Karpas-422 (cell line): Measurements from ENCODE around the gene RNF125. TPM values are rescaled to one million over a fixed set of nuclear protein-coding genes. Genes with fewer than 3 reads are reported as not detected.

Source experiments
- DNase-seq: peaks from one replicate; pipeline ENCODE4 v3.0.0-alpha.2; 2015
- H2AFZ ChIP-seq: fragments of 200-600 bp; sonication (generic); 2 replicates; pipeline ENCODE4 v1.6.1; 2014; ENCODE audit warnings: antibody characterized with exemption, low read length, mixed read lengths
- H3K27ac ChIP-seq: fragments of 200-600 bp; sonication (generic); 2 replicates; pipeline ENCODE4 v1.5.1; 2014; ENCODE audit warnings: mild to moderate bottlenecking, low read length, moderate library complexity
- H3K27me3 ChIP-seq: fragments of 200-600 bp; sonication (generic); 2 replicates; pipeline ENCODE4 v1.6.1; 2014; ENCODE audit warnings: low read length, mixed read lengths
- H3K36me3 ChIP-seq: fragments of 200-600 bp; sonication (generic); 2 replicates; pipeline ENCODE4 v1.6.1; 2014; ENCODE audit warnings: low read length, mixed read lengths; ENCODE audit not compliant: insufficient read depth
- H3K4me1 ChIP-seq: fragments of 200-600 bp; sonication (generic); 2 replicates; pipeline ENCODE4 v1.6.1; 2014; ENCODE audit warnings: mild to moderate bottlenecking, low read length, mixed read lengths
- H3K4me2 ChIP-seq: fragments of 200-600 bp; sonication (generic); 2 replicates; pipeline ENCODE4 v1.6.1; 2014; ENCODE audit warnings: low read length, low read depth, mild to moderate bottlenecking; ENCODE audit not compliant: poor library complexity, severe bottlenecking
- H3K4me3 ChIP-seq: fragments of 200-600 bp; sonication (generic); 2 replicates; pipeline ENCODE4 v1.5.1; 2014; ENCODE audit warnings: mild to moderate bottlenecking, antibody characterized with exemption, low read length, mixed read lengths
- H3K79me2 ChIP-seq: fragments of 200-600 bp; sonication (generic); 2 replicates; pipeline ENCODE4 v1.6.1; 2014; ENCODE audit warnings: mild to moderate bottlenecking, low read length, mixed read lengths
- H3K9ac ChIP-seq: fragments of 200-600 bp; sonication (generic); 2 replicates; pipeline ENCODE4 v1.6.0; 2014; ENCODE audit warnings: low read length
- H3K9me2 ChIP-seq: fragments of 200-600 bp; sonication (generic), shearing (Covaris generic); replicated peaks from 2 replicates; pipeline ENCODE4 v1.6.0; 2014; ENCODE audit warnings: mild to moderate bottlenecking, low read length, moderate library complexity; ENCODE audit not compliant: insufficient read depth
- H3K9me3 ChIP-seq: fragments of 300-700, 200-600 bp; sonication (generic); 2 replicates; pipeline ENCODE4 v1.6.1; 2014; ENCODE audit warnings: low read length, mixed read lengths
- H4K20me1 ChIP-seq: fragments of 200-600 bp; sonication (generic); 2 replicates; pipeline ENCODE4 v1.6.1; 2014; ENCODE audit warnings: mild to moderate bottlenecking, antibody characterized with exemption, low read length, low read depth; ENCODE audit not compliant: insufficient read depth
- total RNA-seq: library from RNA; depleted of rRNA; stranded (reverse); fragments of >200 nt; shearing (Covaris generic); gene quantifications from 2 replicates; pipeline ENCODE4 v1.2.3, GENCODE V29; 2014; ENCODE audit warnings: low replicate concordance

RNF125 gene
- total RNA-seq, 1 experiment from 2014 or later = not detected

DNA sequence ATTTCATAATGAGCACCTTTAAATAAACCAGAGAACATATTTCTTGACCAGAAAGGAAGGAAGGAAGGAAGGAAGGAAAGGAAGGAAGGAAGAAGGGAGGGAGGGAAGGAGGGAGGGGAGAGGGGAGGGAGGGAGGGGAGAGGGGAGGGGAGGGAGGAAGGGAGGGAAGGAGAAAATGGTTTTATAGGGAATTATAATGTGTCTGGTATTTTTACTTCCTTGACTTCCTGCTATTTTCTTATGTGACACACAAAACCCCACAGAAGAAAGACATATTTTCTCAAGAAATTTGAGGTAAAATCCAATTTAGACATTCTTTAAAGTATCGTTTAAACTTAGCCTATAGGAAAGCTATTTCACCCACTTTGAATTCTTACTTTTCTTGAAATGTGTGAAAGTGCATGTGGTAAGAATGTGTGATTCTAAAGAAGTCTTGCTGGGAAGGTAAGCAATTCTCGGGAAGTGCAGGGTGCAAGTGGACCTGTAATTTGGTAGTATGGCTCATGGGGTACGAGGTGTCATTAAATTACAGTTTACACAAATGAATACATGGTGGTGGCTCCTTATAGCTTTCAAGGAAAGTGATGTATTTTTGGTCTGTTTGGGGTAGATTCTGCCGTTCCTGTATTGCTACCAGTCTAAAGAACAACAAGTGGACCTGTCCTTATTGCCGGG lies 18.0 kb downstream of the RNF125 start:
- Histone ChIP-seq H2AFZ (no peak overlapping the region), H3K9me3 (no peaks in the 10 kb centered on the region), H3K4me3 (no peak overlapping the region), H3K27me3 (no peaks in the 10 kb centered on the region), H3K9me2 (no peaks in the 10 kb centered on the region), H3K4me1 (no peaks in the 10 kb centered on the region), H3K36me3 (no peaks in the 10 kb centered on the region), H3K27ac (no peak overlapping the region), H3K79me2 (no peaks in the 10 kb centered on the region), H3K9ac (no peak overlapping the region), H3K4me2 (no peak overlapping the region), H4K20me1 (no peaks in the 10 kb centered on the region)
- no peak for DNase-seq

DNA sequence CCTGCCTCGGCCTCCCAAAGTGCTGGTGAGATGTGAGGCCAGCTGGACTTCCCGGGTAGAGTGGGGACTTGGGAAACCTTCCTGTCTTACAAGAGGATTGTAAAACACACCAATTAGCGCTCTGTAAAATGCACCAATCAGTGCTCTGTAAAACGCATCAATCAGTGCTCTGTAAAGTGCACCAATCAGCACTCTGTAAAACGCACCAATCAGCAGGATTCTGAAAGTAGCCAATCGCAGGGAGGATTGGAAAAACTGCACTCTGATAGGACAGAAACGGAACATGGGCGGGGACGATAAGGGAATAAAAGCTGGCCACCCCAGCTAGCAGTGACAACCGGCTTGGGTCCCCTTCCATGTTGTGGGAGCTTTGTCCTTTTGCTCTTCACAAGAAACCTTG lies 19.0 kb downstream of the RNF125 start:
- no peaks in the 10 kb centered on the region for H3K9me3 ChIP-seq
- no peak overlapping the region for H3K27ac ChIP-seq
- no peak overlapping the region for H3K4me3 ChIP-seq
- no peak for DNase-seq
- no peaks in the 10 kb centered on the region for H3K27me3 ChIP-seq
- no peaks in the 10 kb centered on the region for H3K79me2 ChIP-seq
- no peaks in the 10 kb centered on the region for H4K20me1 ChIP-seq
- peaks cover 4% of the 10 kb centered on the region; the same call in 1 of the 2 replicates for H3K4me1 ChIP-seq
- no peaks in the 10 kb centered on the region for H3K36me3 ChIP-seq
- no peak overlapping the region for H3K4me2 ChIP-seq
- H3K9ac ChIP-seq = no peak overlapping the region
- no peaks in the 10 kb centered on the region for H3K9me2 ChIP-seq
- no peak overlapping the region for H2AFZ ChIP-seq

DNA sequence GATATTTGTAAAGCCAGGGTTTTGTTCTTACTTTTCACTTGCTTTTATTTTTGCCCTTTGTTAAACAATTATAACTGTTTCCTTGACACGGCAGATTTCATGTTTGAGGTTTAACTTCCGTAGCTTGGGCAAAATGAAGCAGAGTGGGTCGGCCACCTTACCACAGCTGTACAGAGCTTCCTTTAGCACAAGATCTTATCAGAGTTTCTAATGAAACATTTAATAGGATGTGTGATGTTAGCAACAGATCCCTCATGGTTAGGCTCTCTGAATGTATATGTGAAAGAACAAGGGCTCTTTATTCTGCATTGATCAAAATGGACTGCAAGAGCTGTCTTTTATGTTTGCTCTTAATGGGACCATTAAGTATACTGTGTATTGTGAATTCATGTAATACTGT lies 22.3 kb downstream of the RNF125 start:
- Histone ChIP-seq H3K9me2 (no peaks in the 10 kb centered on the region), H2AFZ (no peak overlapping the region), H3K27ac (no peak overlapping the region), H3K4me1 (peaks cover 4% of the 10 kb centered on the region; the same call in 1 of the 2 replicates), H3K79me2 (no peaks in the 10 kb centered on the region), H4K20me1 (no peaks in the 10 kb centered on the region), H3K4me3 (no peak overlapping the region), H3K9ac (no peak overlapping the region), H3K27me3 (no peaks in the 10 kb centered on the region), H3K36me3 (no peaks in the 10 kb centered on the region), H3K9me3 (no peaks in the 10 kb centered on the region), H3K4me2 (no peak overlapping the region)
- DNase-seq = no peak

DNA sequence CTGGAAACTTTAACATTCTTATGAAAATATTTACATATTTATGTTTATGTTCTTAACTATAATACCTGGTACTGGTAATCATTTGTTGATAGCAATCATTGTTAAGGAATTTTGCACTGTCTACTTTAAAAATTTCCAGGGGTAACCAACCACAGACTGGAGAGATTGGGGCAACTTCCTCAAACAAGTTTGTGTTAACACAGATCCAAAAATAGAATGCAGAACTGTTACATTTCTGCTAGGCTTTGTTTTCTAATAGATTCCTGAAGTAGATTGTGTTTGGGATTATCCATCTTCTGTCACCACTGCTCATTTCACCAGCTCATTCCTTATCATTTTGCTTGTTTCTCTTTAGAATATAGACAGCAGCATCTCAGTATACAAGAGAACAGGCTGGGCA lies 23.7 kb downstream of the RNF125 start:
- DNase-seq = no peak
- Histone ChIP-seq H3K4me1 (peaks cover 4% of the 10 kb centered on the region; the same call in 1 of the 2 replicates), H4K20me1 (no peaks in the 10 kb centered on the region), H3K9me2 (no peaks in the 10 kb centered on the region), H3K27me3 (no peaks in the 10 kb centered on the region), H2AFZ (no peak overlapping the region), H3K4me2 (no peak overlapping the region), H3K36me3 (no peaks in the 10 kb centered on the region), H3K79me2 (no peaks in the 10 kb centered on the region), H3K27ac (no peak overlapping the region), H3K9ac (no peak overlapping the region), H3K9me3 (no peaks in the 10 kb centered on the region), H3K4me3 (no peak overlapping the region)

DNA sequence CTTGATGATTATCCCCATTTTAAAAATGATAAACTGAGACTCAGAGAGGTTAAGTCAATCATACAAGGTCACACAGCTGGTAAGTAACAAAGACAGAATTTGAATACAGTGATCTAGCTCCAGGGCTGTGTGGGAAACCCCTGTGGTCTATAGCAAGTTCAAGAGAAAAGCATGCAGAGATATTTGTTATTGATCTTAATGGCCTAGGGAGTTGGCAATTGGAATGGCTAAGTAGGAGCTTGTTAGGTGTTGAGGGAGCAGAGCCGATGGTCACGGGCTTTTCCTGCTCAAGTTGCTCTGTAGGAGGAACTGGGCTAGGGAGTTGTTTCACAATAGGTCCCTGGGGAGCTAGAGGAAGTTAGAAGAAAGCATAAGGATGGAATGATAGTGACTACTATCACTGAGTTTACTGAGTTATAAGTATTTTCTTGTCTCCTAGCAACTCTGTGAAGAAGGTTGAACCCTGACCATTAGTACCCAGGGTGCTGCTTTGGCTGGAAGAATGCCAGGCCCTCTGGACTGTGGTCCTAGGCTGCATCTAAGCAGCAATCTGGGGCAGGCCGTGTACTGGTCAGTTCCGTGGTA lies 30.0 kb downstream of the RNF125 start:
- no peak overlapping the region for H3K4me3 ChIP-seq
- H2AFZ ChIP-seq = no peak overlapping the region
- no peak overlapping the region for H3K9ac ChIP-seq
- no peak overlapping the region for H3K4me2 ChIP-seq
- H3K27me3 ChIP-seq = no peaks in the 10 kb centered on the region
- no peaks in the 10 kb centered on the region for H3K9me2 ChIP-seq
- H4K20me1 ChIP-seq = no peaks in the 10 kb centered on the region
- no peaks in the 10 kb centered on the region for H3K79me2 ChIP-seq
- no peak overlapping the region for H3K27ac ChIP-seq
- H3K36me3 ChIP-seq = no peaks in the 10 kb centered on the region
- no peaks in the 10 kb centered on the region for H3K4me1 ChIP-seq
- H3K9me3 ChIP-seq = no peaks in the 10 kb centered on the region
- no peak for DNase-seq

DNA sequence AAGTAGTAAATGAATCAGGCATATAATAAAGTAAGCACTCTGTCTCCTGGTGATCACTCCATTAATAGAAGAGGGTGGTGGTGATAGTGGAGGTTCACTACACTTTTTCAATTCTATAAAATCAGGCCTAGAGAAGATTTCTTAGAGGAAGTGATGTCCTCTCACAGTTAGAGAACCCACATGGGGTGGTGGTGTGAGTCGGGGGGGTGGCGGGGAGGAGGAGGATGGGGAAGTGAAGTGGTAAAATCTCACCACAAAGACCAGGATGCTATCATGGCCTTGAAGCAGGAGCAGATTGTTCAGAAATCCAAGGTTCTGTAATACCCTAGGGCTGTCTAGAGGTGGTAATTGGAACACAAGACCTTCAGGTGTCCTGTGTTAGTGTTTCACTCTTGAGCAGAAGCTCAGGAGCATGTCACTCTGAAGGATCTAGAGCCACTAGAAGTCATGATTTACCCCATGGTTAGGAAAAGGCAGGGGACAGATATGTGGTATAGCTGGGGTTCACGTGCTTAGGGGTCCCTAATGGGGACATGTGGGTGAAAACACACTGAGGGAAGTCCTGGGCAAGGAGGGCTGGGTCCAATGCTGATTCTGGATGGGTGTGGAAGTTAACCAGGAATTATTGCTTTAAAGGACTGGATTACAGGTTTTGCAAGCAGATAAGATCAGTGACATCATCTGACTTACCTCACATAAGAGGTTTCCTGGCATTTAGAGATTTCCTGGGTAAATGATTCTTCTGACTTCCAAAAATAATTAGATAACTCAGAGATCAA lies 31.0 kb downstream of the RNF125 start:
- Histone ChIP-seq H3K4me3 (no peak overlapping the region), H3K79me2 (no peaks in the 10 kb centered on the region), H3K27ac (no peak overlapping the region), H4K20me1 (no peaks in the 10 kb centered on the region), H3K9ac (no peak overlapping the region), H3K27me3 (no peaks in the 10 kb centered on the region), H3K36me3 (no peaks in the 10 kb centered on the region), H3K9me3 (no peaks in the 10 kb centered on the region), H2AFZ (no peak overlapping the region), H3K4me2 (no peak overlapping the region), H3K4me1 (no peaks in the 10 kb centered on the region), H3K9me2 (no peaks in the 10 kb centered on the region)
- no peak for DNase-seq

DNA sequence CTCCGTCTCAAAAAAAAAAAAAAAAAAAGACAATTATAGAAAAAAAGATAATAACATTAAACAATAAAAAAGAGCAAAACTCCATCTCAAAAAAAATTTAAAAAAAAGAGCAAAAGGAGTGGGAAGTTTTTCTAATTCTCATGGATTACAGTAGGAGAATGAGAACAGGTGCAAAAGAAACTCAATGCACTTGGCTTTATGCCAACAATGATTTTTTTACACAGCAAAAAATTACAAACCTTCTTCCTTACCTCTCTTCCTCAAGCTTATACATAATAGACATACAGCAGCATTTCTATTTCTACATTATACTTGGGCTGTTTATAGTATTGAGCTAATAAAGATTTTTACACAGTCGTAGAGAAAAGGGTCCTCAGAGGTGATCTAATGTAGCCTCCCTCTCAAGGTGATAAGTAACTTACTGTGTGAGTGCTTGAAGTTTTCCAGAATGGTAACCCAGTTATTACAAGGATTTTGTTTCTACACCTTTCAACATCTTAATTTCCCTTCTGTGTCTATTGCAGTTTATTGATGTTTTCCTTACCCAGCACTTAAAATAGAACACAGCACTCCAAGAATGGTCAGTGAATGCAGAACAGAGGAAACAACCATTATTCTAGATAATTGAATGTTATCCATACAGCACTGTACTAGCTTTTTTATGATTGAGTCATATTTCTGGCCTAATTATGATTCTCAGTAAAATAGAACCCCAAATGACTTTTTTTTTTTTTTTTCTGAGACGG lies 38.2 kb downstream of the RNF125 start:
- Histone ChIP-seq H4K20me1 (no peaks in the 10 kb centered on the region), H3K9me2 (no peaks in the 10 kb centered on the region), H2AFZ (no peak overlapping the region), H3K27me3 (no peaks in the 10 kb centered on the region), H3K27ac (no peak overlapping the region), H3K9me3 (no peaks in the 10 kb centered on the region), H3K4me1 (no peaks in the 10 kb centered on the region), H3K4me3 (no peak overlapping the region), H3K36me3 (no peaks in the 10 kb centered on the region), H3K79me2 (no peaks in the 10 kb centered on the region), H3K4me2 (no peak overlapping the region), H3K9ac (no peak overlapping the region)
- no peak for DNase-seq

DNA sequence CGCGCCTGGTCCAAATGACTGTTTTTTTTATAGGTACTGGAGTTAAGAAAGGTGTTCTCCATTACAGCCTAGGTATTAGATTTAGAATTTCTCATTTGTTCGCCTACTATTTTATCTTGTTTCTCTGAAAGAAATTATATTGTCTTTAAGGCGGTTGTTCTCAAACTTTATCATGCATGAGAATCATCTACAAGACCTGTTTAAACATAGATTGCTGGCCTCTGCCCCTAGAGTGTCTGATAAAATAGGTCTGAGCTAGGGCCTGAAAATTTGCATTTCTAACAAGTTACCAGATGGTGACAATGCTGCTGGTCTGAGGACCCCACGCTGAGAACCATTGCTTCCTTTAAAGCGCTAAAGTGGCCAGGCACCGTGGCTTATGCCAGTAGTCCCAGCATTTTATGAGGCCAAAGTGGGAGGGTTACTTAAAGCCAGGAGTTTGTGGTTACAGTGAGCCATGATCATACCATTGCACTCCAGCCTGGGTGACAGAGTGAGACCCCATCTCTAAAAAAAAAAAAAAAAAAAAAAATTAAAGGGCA lies 39.1 kb downstream of the RNF125 start:
- no peaks in the 10 kb centered on the region for H3K9me2 ChIP-seq
- no peak overlapping the region for H3K27ac ChIP-seq
- H4K20me1 ChIP-seq = no peaks in the 10 kb centered on the region
- H3K36me3 ChIP-seq = no peaks in the 10 kb centered on the region
- H3K79me2 ChIP-seq = no peaks in the 10 kb centered on the region
- H2AFZ ChIP-seq = no peak overlapping the region
- no peaks in the 10 kb centered on the region for H3K4me1 ChIP-seq
- no peak for DNase-seq
- H3K4me2 ChIP-seq = no peak overlapping the region
- no peak overlapping the region for H3K9ac ChIP-seq
- no peak overlapping the region for H3K4me3 ChIP-seq
- H3K27me3 ChIP-seq = no peaks in the 10 kb centered on the region
- H3K9me3 ChIP-seq = no peaks in the 10 kb centered on the region
